DOHH2 (cell line): ENCODE measurements around the gene CNN3.

Experiments used
- H3F3A ChIP-seq: fragments of 200-600 bp; sonication (generic), shearing (Covaris generic); 2 replicates; pipeline ENCODE4 v1.6.0; 2016; ENCODE audit warnings: antibody characterized with exemption, mild to moderate bottlenecking; ENCODE audit not compliant: control insufficient read depth, insufficient read depth
- H3K27ac ChIP-seq: fragments of 200-600 bp; sonication (generic); 2 replicates; pipeline ENCODE4 v1.5.1; 2014; ENCODE audit warnings: low read depth, mild to moderate bottlenecking, low read length, moderate library complexity
- H3K27me3 ChIP-seq: fragments of 200-600 bp; sonication (generic); 2 replicates; pipeline ENCODE4 v1.6.1; 2014; ENCODE audit warnings: mild to moderate bottlenecking, low read length, mixed read lengths; ENCODE audit not compliant: control insufficient read depth
- H3K36me3 ChIP-seq: fragments of 200-600 bp; sonication (generic); 2 replicates; pipeline ENCODE4 v1.6.1; 2014; ENCODE audit warnings: mild to moderate bottlenecking, low read length, moderate library complexity, mixed read lengths; ENCODE audit not compliant: control insufficient read depth
- H3K4me1 ChIP-seq: fragments of 200-600 bp; sonication (generic); 2 replicates; pipeline ENCODE4 v1.6.1; 2014; ENCODE audit warnings: mild to moderate bottlenecking, low read length, mixed read lengths; ENCODE audit not compliant: control insufficient read depth
- H3K4me2 ChIP-seq: fragments of 200-600 bp; sonication (generic); 2 replicates; pipeline ENCODE4 v1.6.0; 2014; ENCODE audit warnings: mild to moderate bottlenecking, low read length, moderate library complexity
- H3K4me3 ChIP-seq: fragments of 200-600 bp; sonication (generic); 2 replicates; pipeline ENCODE4 v1.5.1; 2014; ENCODE audit warnings: mild to moderate bottlenecking, low read length, mixed read lengths
- H3K79me2 ChIP-seq: fragments of 200-600 bp; sonication (generic); 2 replicates; pipeline ENCODE4 v1.6.1; 2014; ENCODE audit warnings: mild to moderate bottlenecking, low read length, mixed read lengths; ENCODE audit not compliant: control insufficient read depth
- H3K9me2 ChIP-seq: fragments of 200-600 bp; sonication (generic); replicated peaks from 2 replicates; pipeline ENCODE4 v1.6.1; 2014; ENCODE audit warnings: mild to moderate bottlenecking, low read length, mixed read lengths; ENCODE audit not compliant: control insufficient read depth
- H3K9me3 ChIP-seq: fragments of 200-600 bp; sonication (generic); 2 replicates; pipeline ENCODE4 v1.6.1; 2014; ENCODE audit warnings: antibody characterized with exemption, low read length, mixed read lengths; ENCODE audit not compliant: control insufficient read depth, insufficient read depth
- H4K20me1 ChIP-seq: fragments of 200-600 bp; sonication (generic); 2 replicates; pipeline ENCODE4 v1.6.0; 2014; ENCODE audit warnings: low read depth, mild to moderate bottlenecking, antibody characterized with exemption, low read length, moderate library complexity; ENCODE audit not compliant: control insufficient read depth, insufficient read depth
- CTCF ChIP-seq: fragments of 200-600 bp; sonication (generic); IDR thresholded peaks from one replicate; pipeline ENCODE4 v1.5.1; 2014; ENCODE audit warnings: antibody characterized with exemption, mild to moderate bottlenecking, low read depth, low read length; ENCODE audit not compliant: poor library complexity, severe bottlenecking
- EZH2phosphoT487 ChIP-seq: fragments of 200-600 bp; sonication (generic); IDR thresholded peaks from 2 replicates; pipeline ENCODE4 v1.6.1; 2017; ENCODE audit warnings: borderline replicate concordance, mild to moderate bottlenecking, antibody characterized with exemption, low read length, moderate library complexity, mixed read lengths

Gene CNN3

GRCh38 chr1:94928293-94928939, 1.5 kb upstream of the CNN3 start:
- Histone ChIP-seq H3K27me3 (peaks cover 6% of the 10 kb centered on the region; the same call in 1 of the 2 replicates), H3K27ac (no peak overlapping the region), H3K9me2 (no peaks in the 10 kb centered on the region), H3K79me2 (no peaks in the 10 kb centered on the region), H3K4me1 (peaks cover 6% of the 10 kb centered on the region), H3K36me3 (no peaks in the 10 kb centered on the region), H4K20me1 (no peaks in the 10 kb centered on the region), H3F3A (no peaks in the 10 kb centered on the region), H3K9me3 (no peaks in the 10 kb centered on the region), H3K4me2 (no peak overlapping the region), H3K4me3 (no peak overlapping the region)
- no peak for TF ChIP-seq CTCF
- TF ChIP-seq EZH2phosphoT487: no peak

GRCh38 chr1:94927405-94928175, 680 bp upstream of the CNN3 start:
- Histone ChIP-seq H3K4me2 (no peak overlapping the region), H4K20me1 (no peaks in the 10 kb centered on the region), H3K9me3 (no peaks in the 10 kb centered on the region), H3K27ac (no peak overlapping the region), H3K9me2 (no peaks in the 10 kb centered on the region), H3K79me2 (no peaks in the 10 kb centered on the region), H3K27me3 (peaks cover 6% of the 10 kb centered on the region; the same call in 1 of the 2 replicates), H3K36me3 (no peaks in the 10 kb centered on the region), H3K4me1 (peaks cover 6% of the 10 kb centered on the region), H3F3A (no peaks in the 10 kb centered on the region), H3K4me3 (no peak overlapping the region)
- TF ChIP-seq CTCF: no peak
- no peak for TF ChIP-seq EZH2phosphoT487

GRCh38 chr1:94926126-94926914, 590 bp downstream of the CNN3 start:
- Histone ChIP-seq H3K4me3 (no peak overlapping the region), H3F3A (no peaks in the 10 kb centered on the region)

More at GRCh38 chr1:94926126-94926914, 590 bp downstream of the CNN3 start:
- no peaks in the 10 kb centered on the region for H3K36me3 ChIP-seq
- H3K4me1 ChIP-seq: peaks cover 6% of the 10 kb centered on the region
- H3K27ac ChIP-seq: no peak overlapping the region
- peaks cover 6% of the 10 kb centered on the region; the same call in 1 of the 2 replicates for H3K27me3 ChIP-seq
- no peaks in the 10 kb centered on the region for H3K79me2 ChIP-seq
- no peaks in the 10 kb centered on the region for H3K9me3 ChIP-seq
- no peak overlapping the region for H3K4me2 ChIP-seq
- no peaks in the 10 kb centered on the region for H3K9me2 ChIP-seq
- TF ChIP-seq CTCF (no peak), EZH2phosphoT487 (no peak)
- no peaks in the 10 kb centered on the region for H4K20me1 ChIP-seq
